DND-41 (cell line): ENCODE results near the gene ARRB1.

Experiments used
- EZH2 ChIP-seq: IDR thresholded peaks from 3 replicates; pipeline ENCODE4 v1.6.1; 2012; ENCODE audit warnings: borderline replicate concordance, low read depth, mild to moderate bottlenecking, moderate library complexity, low read length, inconsistent platforms; ENCODE audit not compliant: severe bottlenecking
- TF ChIP-seq, protein P1 (sequence below): IDR thresholded peaks from 2 replicates; pipeline ENCODE4 v1.5.1; 2012; ENCODE audit warnings: borderline replicate concordance, low read length, moderate library complexity, mild to moderate bottlenecking; ENCODE audit not compliant: poor library complexity, severe bottlenecking; ENCODE audit errors: extremely low read depth

- TF ChIP-seq, protein P1, sequence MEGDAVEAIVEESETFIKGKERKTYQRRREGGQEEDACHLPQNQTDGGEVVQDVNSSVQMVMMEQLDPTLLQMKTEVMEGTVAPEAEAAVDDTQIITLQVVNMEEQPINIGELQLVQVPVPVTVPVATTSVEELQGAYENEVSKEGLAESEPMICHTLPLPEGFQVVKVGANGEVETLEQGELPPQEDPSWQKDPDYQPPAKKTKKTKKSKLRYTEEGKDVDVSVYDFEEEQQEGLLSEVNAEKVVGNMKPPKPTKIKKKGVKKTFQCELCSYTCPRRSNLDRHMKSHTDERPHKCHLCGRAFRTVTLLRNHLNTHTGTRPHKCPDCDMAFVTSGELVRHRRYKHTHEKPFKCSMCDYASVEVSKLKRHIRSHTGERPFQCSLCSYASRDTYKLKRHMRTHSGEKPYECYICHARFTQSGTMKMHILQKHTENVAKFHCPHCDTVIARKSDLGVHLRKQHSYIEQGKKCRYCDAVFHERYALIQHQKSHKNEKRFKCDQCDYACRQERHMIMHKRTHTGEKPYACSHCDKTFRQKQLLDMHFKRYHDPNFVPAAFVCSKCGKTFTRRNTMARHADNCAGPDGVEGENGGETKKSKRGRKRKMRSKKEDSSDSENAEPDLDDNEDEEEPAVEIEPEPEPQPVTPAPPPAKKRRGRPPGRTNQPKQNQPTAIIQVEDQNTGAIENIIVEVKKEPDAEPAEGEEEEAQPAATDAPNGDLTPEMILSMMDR, result no peak
- TF ChIP-seq EZH2, result no peak
Observed at GRCh38 chr11:75352588-75353206, 1.2 kb upstream of the ARRB1 start.
